Measurements from ENCODE around the gene CMTM5.
"Not testable (repeated sequence)": the region's sequence is repeated elsewhere in the genome, so short reads cannot be mapped to it uniquely, and the experiment has no call there.

CMTM5 gene

GRCh38 chr14:23399591-23399990, 22.7 kb downstream of the CMTM5 start:
- peaks cover 8% of the 10 kb centered on the region for H3K27me3 ChIP-seq (ENCODE audit: insufficient read depth, low read depth)
- H3K36me3 ChIP-seq (ENCODE audit: insufficient read depth): no peaks in the 10 kb centered on the region

GRCh38 chr14:23400496-23401149, 23.8 kb downstream of the CMTM5 start:
- not testable (repeated sequence) for H3K79me2 ChIP-seq (ENCODE audit: insufficient read depth, low read depth); H3K9ac ChIP-seq; H4K20me1 ChIP-seq (ENCODE audit: insufficient read depth); H2AFZ ChIP-seq (ENCODE audit: low read depth); H3K27ac ChIP-seq; H3K36me3 ChIP-seq (ENCODE audit: insufficient read depth); H3K4me2 ChIP-seq; H3K4me1 ChIP-seq (ENCODE audit: low read depth, poor library complexity, severe bottlenecking); H3K4me3 ChIP-seq (IDR thresholded peaks at IDR 0.05; ENCODE audit: insufficient read depth, low read depth, low read length); H3K27me3 ChIP-seq (ENCODE audit: insufficient read depth, low read depth)

More at GRCh38 chr14:23399591-23399990, 22.7 kb downstream of the CMTM5 start:
- Histone ChIP-seq H3K9ac (no peak overlapping the region), H2AFZ (ENCODE audit: low read depth) (no peak overlapping the region), H3K4me3 (IDR thresholded peaks at IDR 0.05; ENCODE audit: insufficient read depth, low read depth, low read length) (no peak overlapping the region), H3K79me2 (ENCODE audit: insufficient read depth, low read depth) (no peaks in the 10 kb centered on the region), H3K4me2 (no peak overlapping the region), H3K27ac (no peak overlapping the region), H3K4me1 (ENCODE audit: low read depth, poor library complexity, severe bottlenecking) (no peaks in the 10 kb centered on the region), H4K20me1 (ENCODE audit: insufficient read depth) (no peaks in the 10 kb centered on the region)
- TF ChIP-seq CTCF (conservative IDR thresholded peaks at IDR 0.05; ENCODE audit: low read depth, low read length): no peak

- Histone ChIP-seq H3K36me3 (ENCODE audit: insufficient read depth) (no peaks in the 10 kb centered on the region), H3K4me1 (ENCODE audit: low read depth, poor library complexity, severe bottlenecking) (no peaks in the 10 kb centered on the region), H3K9ac (no peak overlapping the region), H4K20me1 (ENCODE audit: insufficient read depth) (no peaks in the 10 kb centered on the region), H3K4me3 (IDR thresholded peaks at IDR 0.05; ENCODE audit: insufficient read depth, low read depth, low read length) (no peak overlapping the region), H3K27ac (no peak overlapping the region), H2AFZ (ENCODE audit: low read depth) (no peak overlapping the region), H3K79me2 (ENCODE audit: insufficient read depth, low read depth) (no peaks in the 10 kb centered on the region), H3K4me2 (no peak overlapping the region), H3K27me3 (ENCODE audit: insufficient read depth, low read depth) (peaks cover 13% of the 10 kb centered on the region)
- TF ChIP-seq CTCF (conservative IDR thresholded peaks at IDR 0.05; ENCODE audit: low read depth, low read length): no peak
These were observed 24.4 kb downstream of the CMTM5 start for GRCh38 chr14:23401291-23401690.

GRCh38 chr14:23402296-23403138, 25.7 kb downstream of the CMTM5 start:
- no peak overlapping the region for H3K4me2 ChIP-seq

More at GRCh38 chr14:23402296-23403138, 25.7 kb downstream of the CMTM5 start:
- no peak for TF ChIP-seq CTCF (conservative IDR thresholded peaks at IDR 0.05; ENCODE audit: low read depth, low read length)
- Histone ChIP-seq H3K36me3 (ENCODE audit: insufficient read depth) (no peaks in the 10 kb centered on the region), H2AFZ (ENCODE audit: low read depth) (no peak overlapping the region), H3K27me3 (ENCODE audit: insufficient read depth, low read depth) (peaks cover 21% of the 10 kb centered on the region), H3K9ac (no peak overlapping the region), H4K20me1 (ENCODE audit: insufficient read depth) (no peaks in the 10 kb centered on the region), H3K27ac (no peak overlapping the region), H3K4me1 (ENCODE audit: low read depth, poor library complexity, severe bottlenecking) (no peaks in the 10 kb centered on the region), H3K79me2 (ENCODE audit: insufficient read depth, low read depth) (no peaks in the 10 kb centered on the region), H3K4me3 (IDR thresholded peaks at IDR 0.05; ENCODE audit: insufficient read depth, low read depth, low read length) (no peak overlapping the region)
